NCI-H345 treated with DMSO at 0.1 percent for 48 hours (cell line): Measurements from ENCODE around the gene GABRA5.
A peak's percentile ranks its signal among the peaks of the same experiment; 100 is the strongest.
"Not testable (repeated sequence)": the region's sequence is repeated elsewhere in the genome, so short reads cannot be mapped to it uniquely, and the experiment has no call there.

ENCODE experiments used
- DNase-seq: peaks from one replicate; lab custom pipeline; 2025; ENCODE audit not compliant: unreplicated experiment; lab: John Stamatoyannopoulos, UW

GABRA5 gene

GRCh38 chr15:26875476-26875850, 8.6 kb downstream of the GABRA5 start:
- DNase-seq = no peak

- DNase-seq = no peak
Observed at GRCh38 chr15:26877831-26878230, 11.0 kb downstream of the GABRA5 start.

- DNase-seq = peak; percentile 4
Observed at GRCh38 chr15:26879706-26880105, 12.8 kb downstream of the GABRA5 start.

- DNase-seq = no peak
Observed at GRCh38 chr15:26882112-26882511, 15.2 kb downstream of the GABRA5 start.

- no peak for DNase-seq
Observed at GRCh38 chr15:26882616-26883365, 15.9 kb downstream of the GABRA5 start.

GRCh38 chr15:26883466-26883865, 16.6 kb downstream of the GABRA5 start:
- DNase-seq = no peak

GRCh38 chr15:26886566-26886965, 19.7 kb downstream of the GABRA5 start:
- DNase-seq = no peak

GRCh38 chr15:26887926-26888666, 21.2 kb downstream of the GABRA5 start:
- DNase-seq = no peak

- DNase-seq = no peak
Observed at GRCh38 chr15:26888761-26889160, 21.9 kb downstream of the GABRA5 start.

- peak; percentile 50 for DNase-seq
Observed at GRCh38 chr15:26889298-26889898, 22.5 kb downstream of the GABRA5 start.

- no peak for DNase-seq
Observed at GRCh38 chr15:26890451-26890850, 23.6 kb downstream of the GABRA5 start.

GRCh38 chr15:26890988-26891387, 24.1 kb downstream of the GABRA5 start:
- no peak for DNase-seq

- peak; percentile 64 for DNase-seq
Observed at GRCh38 chr15:26891448-26892181, 24.8 kb downstream of the GABRA5 start.

GRCh38 chr15:26892182-26892518, 25.3 kb downstream of the GABRA5 start:
- no peak for DNase-seq

- no peak for DNase-seq
Observed at GRCh38 chr15:26892678-26893077, 25.8 kb downstream of the GABRA5 start.

- DNase-seq = no peak
Observed at GRCh38 chr15:26893351-26894065, 26.6 kb downstream of the GABRA5 start.

- no peak for DNase-seq
Observed at GRCh38 chr15:26894181-26894580, 27.3 kb downstream of the GABRA5 start.

GRCh38 chr15:26895346-26895745, 28.5 kb downstream of the GABRA5 start:
- DNase-seq = not testable (repeated sequence)

- no peak for DNase-seq
Observed at GRCh38 chr15:26899658-26900057, 32.8 kb downstream of the GABRA5 start.

GRCh38 chr15:26901041-26901440, 34.2 kb downstream of the GABRA5 start:
- no peak for DNase-seq

GRCh38 chr15:26910715-26911114, 43.9 kb downstream of the GABRA5 start:
- DNase-seq = no peak
